ENCODE measurements around the gene BORCS5.

DNA sequence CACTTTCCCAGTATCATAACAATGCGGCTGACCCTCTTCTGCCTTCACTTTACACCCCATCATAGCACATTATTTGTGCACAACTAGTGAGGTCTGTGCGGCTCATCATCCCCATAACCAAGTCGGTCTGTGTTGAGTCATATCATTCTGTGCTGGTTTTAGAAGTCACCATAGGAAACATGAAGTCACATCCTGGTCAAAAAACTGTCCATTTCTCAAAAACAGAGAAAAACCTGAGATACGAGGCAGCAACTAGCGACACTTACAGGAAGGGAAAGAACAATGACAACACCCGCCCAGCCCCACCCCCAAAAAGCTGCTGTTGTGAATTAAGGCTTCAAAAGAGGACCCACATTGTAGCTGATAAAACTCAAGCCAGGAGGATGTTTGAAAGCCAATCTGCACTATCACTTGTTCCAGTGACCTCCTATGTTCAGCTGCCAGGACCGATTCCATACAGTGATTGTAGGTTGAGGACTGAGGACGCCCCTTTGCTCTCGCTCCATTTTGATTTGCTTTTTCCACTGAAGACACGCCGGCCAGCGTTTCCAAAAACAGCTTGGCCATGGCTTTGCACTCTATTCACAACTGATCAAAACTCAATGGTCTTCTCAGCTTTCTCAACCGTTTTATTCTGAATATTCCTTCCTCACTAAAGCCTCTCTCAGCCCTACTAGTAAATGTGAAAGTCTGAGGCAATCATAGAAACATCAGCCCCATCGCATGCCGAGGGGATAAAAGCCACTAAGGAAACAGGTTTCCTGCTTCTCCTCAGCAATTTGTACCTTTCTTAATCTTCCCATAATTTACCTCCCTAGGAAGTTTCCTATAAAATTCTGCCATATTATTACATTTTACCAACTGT is 118.3 kb downstream of the BORCS5 start:
- TF ChIP-seq, protein P1, sequence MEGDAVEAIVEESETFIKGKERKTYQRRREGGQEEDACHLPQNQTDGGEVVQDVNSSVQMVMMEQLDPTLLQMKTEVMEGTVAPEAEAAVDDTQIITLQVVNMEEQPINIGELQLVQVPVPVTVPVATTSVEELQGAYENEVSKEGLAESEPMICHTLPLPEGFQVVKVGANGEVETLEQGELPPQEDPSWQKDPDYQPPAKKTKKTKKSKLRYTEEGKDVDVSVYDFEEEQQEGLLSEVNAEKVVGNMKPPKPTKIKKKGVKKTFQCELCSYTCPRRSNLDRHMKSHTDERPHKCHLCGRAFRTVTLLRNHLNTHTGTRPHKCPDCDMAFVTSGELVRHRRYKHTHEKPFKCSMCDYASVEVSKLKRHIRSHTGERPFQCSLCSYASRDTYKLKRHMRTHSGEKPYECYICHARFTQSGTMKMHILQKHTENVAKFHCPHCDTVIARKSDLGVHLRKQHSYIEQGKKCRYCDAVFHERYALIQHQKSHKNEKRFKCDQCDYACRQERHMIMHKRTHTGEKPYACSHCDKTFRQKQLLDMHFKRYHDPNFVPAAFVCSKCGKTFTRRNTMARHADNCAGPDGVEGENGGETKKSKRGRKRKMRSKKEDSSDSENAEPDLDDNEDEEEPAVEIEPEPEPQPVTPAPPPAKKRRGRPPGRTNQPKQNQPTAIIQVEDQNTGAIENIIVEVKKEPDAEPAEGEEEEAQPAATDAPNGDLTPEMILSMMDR (conservative IDR thresholded peaks at IDR 0.05; ENCODE audit: low read depth, low read length) = no peak
- no peak for TF ChIP-seq EZH2 (IDR thresholded peaks at IDR 0.05; ENCODE audit: borderline replicate concordance, low read depth, low read length, poor library complexity, severe bottlenecking)

All from A673 (cell line).